ENCODE measurements around the gene ANKRD52. TPM values are rescaled to one million over a fixed set of nuclear protein-coding genes. Genes with fewer than 3 reads are reported as not detected.

Gene ANKRD52
- 10 to 100 TPM; 23.6 to 25.6 TPM for total RNA-seq

- intact Hi-C loops (cut with micrococcal nuclease) = loop anchor here (1.0 to 2.0 kb wide), 6 partner anchors 8 to 207 kb away; partner anchors contain the start of genes COQ10A, NABP2 and ZC3H10
- H3K27me3 Mint-ChIP-seq (ENCODE audit: low read depth) = no peaks in the 10 kb centered on the region
- H3K27ac Mint-ChIP-seq = peak within 1 kb of the TSS; percentile 59
Observed at GRCh38 chr12:56258068-56258819, at the start of gene ANKRD52. Gene ANKRD52, minus strand, starts transcription at chr12:56258384. Its CDS starts 115 bp downstream, at chr12:56258269.

GRCh38 chr12:56307221-56307965 lies 49.2 kb upstream of the ANKRD52 start:
- intact Hi-C loops (cut with micrococcal nuclease) = no loop called here
- Mint-ChIP-seq H3K9me3 (no peaks in the 10 kb centered on the region), H3K27me3 (ENCODE audit: low read depth) (no peaks in the 10 kb centered on the region), H3K4me3 (no peak overlapping the region), H3K27ac (no peak overlapping the region), H3K4me1 (ENCODE audit: low read depth) (peaks cover 3% of the 10 kb centered on the region), H3K36me3 (ENCODE audit: low read depth) (peaks cover 5% of the 10 kb centered on the region)
- CTCF ChIA-PET = interaction anchor here (0.7 to 1.1 kb wide), 2 partner anchors 8 to 9 kb away, joined by 3 read pairs; partner anchors contain the start of gene CNPY2
- DNase-seq = no peak

More at GRCh38 chr12:56258068-56258819, at the start of gene ANKRD52:
- DNase-seq = peak; percentile 72
- Mint-ChIP-seq H3K4me3 (peak within 1 kb of the TSS; percentile 83), H3K36me3 (ENCODE audit: low read depth) (peaks cover 10% of the 10 kb centered on the region), H3K9me3 (no peaks in the 10 kb centered on the region), H3K4me1 (ENCODE audit: low read depth) (peaks cover 18% of the 10 kb centered on the region)
- CTCF ChIA-PET = interaction anchor here (0.6 to 4.1 kb wide), 16 partner anchors 9 to 541 kb away, joined by 3 to 22 read pairs (median 4); partner anchors contain the start of genes COQ10A, ESYT1, RNF41 and SMARCC2

- H3K36me3 Mint-ChIP-seq (ENCODE audit: low read depth) = peaks cover 5% of the 10 kb centered on the region
- no peak for DNase-seq
- peaks cover 13% of the 10 kb centered on the region for H3K4me1 Mint-ChIP-seq (ENCODE audit: low read depth)
- H3K9me3 Mint-ChIP-seq = no peaks in the 10 kb centered on the region
- H3K27ac Mint-ChIP-seq = no peak overlapping the region
- intact Hi-C loops (cut with micrococcal nuclease) = no loop called here
- no peaks in the 10 kb centered on the region for H3K27me3 Mint-ChIP-seq (ENCODE audit: low read depth)
- H3K4me3 Mint-ChIP-seq = no peak overlapping the region
- CTCF ChIA-PET = interaction anchor here (0.6 to 1.5 kb wide), 2 partner anchors 11 to 515 kb away, joined by 3 to 4 read pairs; partner anchors contain the start of gene CNPY2
Observed at GRCh38 chr12:56304872-56305590, 46.8 kb upstream of the ANKRD52 start.

GRCh38 chr12:56304276-56304675 lies 46.1 kb upstream of the ANKRD52 start:
- intact Hi-C loops (cut with micrococcal nuclease) = no loop called here
- Mint-ChIP-seq H3K27me3 (ENCODE audit: low read depth) (no peaks in the 10 kb centered on the region), H3K9me3 (no peaks in the 10 kb centered on the region), H3K36me3 (ENCODE audit: low read depth) (peaks cover 3% of the 10 kb centered on the region), H3K4me3 (no peak overlapping the region), H3K4me1 (ENCODE audit: low read depth) (peaks cover 13% of the 10 kb centered on the region), H3K27ac (no peak overlapping the region)
- CTCF ChIA-PET = interaction anchor here (0.6 to 1.5 kb wide), 2 partner anchors 12 to 514 kb away, joined by 3 to 4 read pairs; partner anchors contain the start of gene CNPY2
- no peak for DNase-seq

DNA sequence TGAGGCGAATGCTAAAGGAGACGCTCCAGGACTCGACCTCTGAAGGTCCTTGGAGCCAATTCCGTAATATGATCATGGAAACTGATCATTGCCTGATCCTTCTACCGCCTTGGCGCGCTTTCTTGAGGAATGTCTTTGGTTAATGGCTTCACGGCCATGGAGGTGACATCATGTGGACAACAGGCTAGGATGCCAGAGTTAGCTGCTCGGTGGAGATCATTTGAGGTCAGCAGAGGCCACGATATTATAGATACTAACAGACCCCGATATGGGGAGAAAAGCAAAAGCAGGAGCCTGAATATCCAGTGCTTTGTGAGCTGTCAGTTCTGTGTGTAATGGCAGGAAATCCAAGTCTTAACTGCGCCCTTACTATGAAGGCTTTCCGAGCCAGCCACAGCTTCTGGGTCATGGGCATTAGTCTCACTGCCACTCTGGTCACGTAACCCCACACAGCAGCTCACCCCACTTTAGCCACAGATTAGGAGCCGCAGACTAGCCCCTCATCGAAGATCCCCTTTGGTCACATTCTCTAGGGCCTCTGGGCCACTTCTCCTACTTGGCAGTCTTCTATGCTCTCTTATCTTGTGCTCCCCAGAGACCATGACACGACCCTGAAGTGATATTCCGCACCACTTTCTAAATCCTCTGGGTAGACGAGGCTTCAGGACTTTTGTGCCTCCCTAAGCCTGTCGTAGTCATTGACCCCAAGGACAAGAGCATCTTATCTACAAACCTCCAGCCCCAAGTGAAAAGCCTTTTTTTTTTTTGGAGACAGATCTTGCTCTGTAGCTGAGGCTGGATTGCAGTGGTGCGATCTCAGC lies 42.7 kb upstream of the ANKRD52 start:
- peaks cover 42% of the 10 kb centered on the region for H3K4me1 Mint-ChIP-seq (ENCODE audit: low read depth)
- no peaks in the 10 kb centered on the region for H3K27me3 Mint-ChIP-seq (ENCODE audit: low read depth)
- DNase-seq = no peak
- H3K9me3 Mint-ChIP-seq = no peaks in the 10 kb centered on the region
- intact Hi-C loops (cut with micrococcal nuclease) = loop anchor here (1.0 kb wide), 11 partner anchors 10 to 183 kb away; partner anchors contain the start of genes IL23A, NABP2, SPRYD4 and STAT2
- H3K36me3 Mint-ChIP-seq (ENCODE audit: low read depth) = peaks cover 18% of the 10 kb centered on the region
- CTCF ChIA-PET = interaction anchor here (0.6 to 1.0 kb wide), 2 partner anchors 112 to 237 kb away, joined by 3 read pairs; partner anchors contain the start of gene SMARCC2
- H3K27ac Mint-ChIP-seq = peak overlapping the region; percentile 92
- peak overlapping the region; percentile 91 for H3K4me3 Mint-ChIP-seq

DNA sequence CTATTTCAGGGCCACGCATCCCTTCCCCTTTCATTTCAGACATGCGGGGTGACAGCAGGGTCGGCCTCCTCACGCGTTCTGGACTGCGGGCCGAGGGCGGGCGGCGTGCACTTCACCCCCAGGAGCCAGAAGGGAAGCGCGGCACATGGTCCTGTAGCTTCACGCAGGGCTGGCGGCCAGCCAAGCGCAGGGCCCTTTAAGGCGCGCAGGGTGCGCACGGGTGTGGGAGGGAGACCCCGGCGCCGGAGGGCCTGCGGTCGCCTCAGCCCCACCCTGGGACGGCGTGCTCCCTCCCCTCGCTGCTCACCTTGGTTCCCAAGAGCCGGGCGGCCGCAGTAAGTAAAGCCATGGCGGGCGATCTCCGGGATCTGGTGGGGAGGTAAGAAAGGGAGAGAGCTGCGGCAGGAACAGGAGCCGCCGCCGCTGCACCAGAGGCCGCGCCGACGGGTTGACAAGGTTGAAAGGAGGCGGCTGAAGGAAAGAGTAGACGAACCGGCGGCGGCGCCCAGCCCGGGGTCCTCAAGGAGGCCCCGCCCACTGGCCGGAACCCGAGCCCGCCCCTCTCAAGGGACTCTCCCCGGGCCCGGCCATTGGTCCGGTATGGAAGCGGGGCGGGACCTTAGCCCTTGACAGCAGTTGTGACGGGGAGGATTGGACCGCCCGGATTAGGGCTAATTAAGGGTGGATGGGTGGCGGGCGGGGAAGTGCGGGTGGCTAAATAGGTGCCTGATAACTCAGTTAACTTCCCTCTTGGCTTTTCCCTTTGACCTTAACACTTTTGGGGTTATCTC lies 41.9 kb upstream of the ANKRD52 start, which contains the start of gene CS:
Gene CS, minus strand, starts transcription at position 478 of the 791 bp plus-strand sequence. Its CDS starts 129 bp downstream, at position 349.
- Mint-ChIP-seq H3K4me3 (peak within 1 kb of the TSS; percentile 91), H3K27ac (peak within 1 kb of the TSS; percentile 92), H3K4me1 (ENCODE audit: low read depth) (peaks cover 42% of the 10 kb centered on the region), H3K27me3 (ENCODE audit: low read depth) (no peaks in the 10 kb centered on the region), H3K9me3 (no peaks in the 10 kb centered on the region), H3K36me3 (ENCODE audit: low read depth) (peaks cover 18% of the 10 kb centered on the region)
- intact Hi-C loops (cut with micrococcal nuclease) = loop anchor here (1.0 kb wide), 11 partner anchors 9 to 182 kb away; partner anchors contain the start of genes IL23A, NABP2, SPRYD4 and STAT2
- DNase-seq = peak; percentile 99
- CTCF ChIA-PET = interaction anchor here (0.5 kb wide), 1 partner anchor 175 kb away, joined by 3 read pairs; no protein-coding TSS in a partner anchor

DNA sequence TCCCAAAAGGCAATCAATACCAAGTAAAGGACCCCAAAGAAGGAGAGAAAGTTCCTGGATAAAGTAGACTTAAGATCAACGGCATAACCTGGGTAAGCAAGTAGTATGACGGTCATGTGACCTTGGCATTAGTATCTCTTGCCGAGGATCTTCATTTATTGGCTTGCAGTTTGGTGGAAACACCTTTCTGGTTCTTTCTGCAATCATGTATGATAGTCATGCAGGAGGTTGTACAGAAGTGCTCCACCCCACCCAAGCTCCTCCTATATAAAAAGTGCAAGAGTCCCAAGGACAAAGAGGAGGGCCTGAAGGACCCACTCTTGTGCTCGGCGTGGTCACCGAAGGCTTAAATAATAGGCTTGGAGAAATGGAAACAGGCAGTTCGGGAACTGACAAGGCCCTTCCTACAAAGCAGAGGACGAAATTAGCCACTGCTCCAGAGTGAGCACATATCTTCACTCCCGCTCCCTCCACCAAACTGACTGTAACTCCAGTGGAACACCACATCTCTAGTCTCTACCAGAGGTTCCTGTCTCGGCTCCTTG lies 41.2 kb upstream of the ANKRD52 start:
- H3K27ac Mint-ChIP-seq = peak overlapping the region; percentile 84
- H3K36me3 Mint-ChIP-seq (ENCODE audit: low read depth) = peaks cover 18% of the 10 kb centered on the region
- CTCF ChIA-PET = interaction anchor here (0.5 to 1.0 kb wide), 2 partner anchors 92 to 175 kb away, joined by 3 read pairs; no protein-coding TSS in a partner anchor
- H3K4me3 Mint-ChIP-seq = peak overlapping the region; percentile 91
- no peaks in the 10 kb centered on the region for H3K27me3 Mint-ChIP-seq (ENCODE audit: low read depth)
- intact Hi-C loops (cut with micrococcal nuclease) = no loop called here
- peak; percentile 37 for DNase-seq
- H3K9me3 Mint-ChIP-seq = no peaks in the 10 kb centered on the region
- peaks cover 43% of the 10 kb centered on the region for H3K4me1 Mint-ChIP-seq (ENCODE audit: low read depth)

DNA sequence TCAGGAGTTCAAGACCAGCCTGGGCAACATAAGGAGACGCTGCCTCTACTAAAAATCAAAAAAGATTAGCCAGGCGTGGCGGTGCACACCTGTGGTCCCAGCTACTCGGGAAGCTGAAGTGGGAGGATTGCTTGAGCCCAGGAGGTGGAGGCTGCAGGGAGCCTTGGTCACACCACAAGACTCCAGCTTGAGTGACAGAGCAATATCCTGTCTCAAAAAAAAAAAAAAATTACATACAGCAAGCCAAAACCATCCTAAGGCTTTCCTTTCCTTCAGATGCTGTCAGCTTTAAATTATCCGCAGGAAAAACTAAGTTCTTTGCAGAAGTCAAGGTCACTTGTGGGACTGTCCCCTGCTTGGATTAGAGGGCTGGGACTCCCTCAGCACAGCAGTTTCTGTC lies 40.6 kb upstream of the ANKRD52 start:
- Mint-ChIP-seq H3K4me3 (peak overlapping the region; percentile 91), H3K36me3 (ENCODE audit: low read depth) (peaks cover 20% of the 10 kb centered on the region), H3K4me1 (ENCODE audit: low read depth) (peaks cover 47% of the 10 kb centered on the region), H3K27ac (peak overlapping the region; percentile 71), H3K9me3 (no peaks in the 10 kb centered on the region), H3K27me3 (ENCODE audit: low read depth) (no peaks in the 10 kb centered on the region)
- no peak for DNase-seq
- intact Hi-C loops (cut with micrococcal nuclease) = no loop called here
- CTCF ChIA-PET = interaction anchor here (0.9 to 1.5 kb wide), 7 partner anchors 10 to 165 kb away, joined by 3 to 5 read pairs (median 4); partner anchors contain the start of genes RNF41 and SMARCC2

DNA sequence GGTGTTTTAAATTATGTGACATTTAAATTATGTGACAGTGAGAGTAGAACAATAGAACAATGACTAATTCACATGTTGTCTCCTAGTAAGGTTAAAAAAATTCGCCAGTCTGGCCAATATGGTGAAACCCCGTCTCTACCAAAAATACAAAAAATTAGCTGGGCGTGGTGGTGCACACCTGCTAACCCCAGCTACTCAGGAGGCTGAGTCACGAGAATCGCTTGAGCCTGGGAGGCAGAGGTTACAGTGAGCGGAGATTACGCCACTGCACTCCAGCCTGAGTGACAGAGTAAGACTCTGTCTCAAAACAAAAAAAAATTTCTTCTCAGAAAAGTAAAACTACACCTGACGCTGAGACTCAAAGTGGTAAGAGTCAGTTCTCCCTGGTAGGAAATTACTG lies 39.2 kb upstream of the ANKRD52 start:
- no peak overlapping the region for H3K4me3 Mint-ChIP-seq
- CTCF ChIA-PET = interaction anchor here (1.1 to 1.5 kb wide), 4 partner anchors 11 to 166 kb away, joined by 3 to 5 read pairs (median 4); no protein-coding TSS in a partner anchor
- intact Hi-C loops (cut with micrococcal nuclease) = no loop called here

DNA sequence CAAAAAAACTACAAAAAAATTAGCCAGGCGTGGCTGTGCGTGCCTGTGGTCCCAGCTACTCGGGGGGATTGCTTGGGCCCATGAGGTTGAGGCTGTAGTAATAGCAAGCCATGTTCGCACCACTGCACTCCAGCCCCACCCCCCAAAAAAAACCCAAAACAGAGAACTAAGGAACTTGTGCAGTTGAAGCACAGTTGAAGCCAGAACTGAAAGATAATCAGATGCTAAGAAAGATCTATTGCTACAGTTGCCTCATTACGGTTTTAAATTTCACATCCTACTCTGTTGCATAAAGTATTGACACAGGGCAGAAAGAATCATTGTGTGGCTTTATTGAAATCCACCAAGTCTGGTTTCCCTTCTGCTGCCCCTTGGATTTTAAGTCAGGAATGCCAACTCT lies 38.1 kb upstream of the ANKRD52 start:
- H3K27ac Mint-ChIP-seq = peak overlapping the region; percentile 15
- intact Hi-C loops (cut with micrococcal nuclease) = no loop called here
- H3K4me1 Mint-ChIP-seq (ENCODE audit: low read depth) = peaks cover 60% of the 10 kb centered on the region

More for the DNA sequence above, 39.2 kb upstream of the ANKRD52 start:
- H3K36me3 Mint-ChIP-seq (ENCODE audit: low read depth) = peaks cover 22% of the 10 kb centered on the region
- no peaks in the 10 kb centered on the region for H3K27me3 Mint-ChIP-seq (ENCODE audit: low read depth)
- no peaks in the 10 kb centered on the region for H3K9me3 Mint-ChIP-seq
- H3K27ac Mint-ChIP-seq = no peak overlapping the region
- H3K4me1 Mint-ChIP-seq (ENCODE audit: low read depth) = peaks cover 53% of the 10 kb centered on the region
- no peak for DNase-seq

More for the DNA sequence above, 38.1 kb upstream of the ANKRD52 start:
- CTCF ChIA-PET = interaction anchor here (1.3 to 1.4 kb wide), 2 partner anchors 41 to 167 kb away, joined by 3 to 4 read pairs; no protein-coding TSS in a partner anchor
- Mint-ChIP-seq H3K36me3 (ENCODE audit: low read depth) (peaks cover 23% of the 10 kb centered on the region), H3K27me3 (ENCODE audit: low read depth) (no peaks in the 10 kb centered on the region), H3K9me3 (no peaks in the 10 kb centered on the region), H3K4me3 (no peak overlapping the region)
- DNase-seq = no peak
